NCI-H1105 treated with DMSO at 0.1 percent for 48 hours (cell line): ENCODE data around the gene PSD4.

ENCODE experiments used
- DNase-seq: peaks from one replicate; lab custom pipeline; 2025; lab: John Stamatoyannopoulos, UW

Gene PSD4

GRCh38 chr2:113207021-113207420, 33.2 kb downstream of the PSD4 start:
- no peak for DNase-seq

- DNase-seq = no peak
Observed at GRCh38 chr2:113208396-113208795, 34.6 kb downstream of the PSD4 start.

GRCh38 chr2:113209011-113209645, 35.4 kb downstream of the PSD4 start:
- DNase-seq = no peak

- no peak for DNase-seq
Observed at GRCh38 chr2:113209646-113210171, 35.9 kb downstream of the PSD4 start.

- no peak for DNase-seq
Observed at GRCh38 chr2:113211226-113212105, 37.7 kb downstream of the PSD4 start.

GRCh38 chr2:113212245-113213060, 38.7 kb downstream of the PSD4 start:
- DNase-seq = no peak

- DNase-seq = no peak
Observed at GRCh38 chr2:113213061-113213930, 39.5 kb downstream of the PSD4 start.

- DNase-seq = no peak
Observed at GRCh38 chr2:113214141-113214540, 40.4 kb downstream of the PSD4 start.

- DNase-seq = no peak
Observed at GRCh38 chr2:113215056-113215455, 41.3 kb downstream of the PSD4 start.

GRCh38 chr2:113216321-113216720, 42.5 kb downstream of the PSD4 start:
- DNase-seq = no peak

GRCh38 chr2:113216891-113217454, 43.2 kb downstream of the PSD4 start:
- no peak for DNase-seq

GRCh38 chr2:113217455-113218282, 43.9 kb downstream of the PSD4 start:
- no peak for DNase-seq

GRCh38 chr2:113218283-113219091, 44.7 kb downstream of the PSD4 start:
- no peak for DNase-seq

GRCh38 chr2:113219092-113219441, 45.3 kb downstream of the PSD4 start:
- no peak for DNase-seq

- DNase-seq = no peak
Observed at GRCh38 chr2:113219525-113219888, 45.7 kb downstream of the PSD4 start.

- DNase-seq = no peak
Observed at GRCh38 chr2:113219889-113220641, 46.3 kb downstream of the PSD4 start.

GRCh38 chr2:113220970-113221708, 47.4 kb downstream of the PSD4 start:
- no peak for DNase-seq

- DNase-seq = no peak
Observed at GRCh38 chr2:113221846-113222245, 48.1 kb downstream of the PSD4 start.
